Measurements from ENCODE around the gene WNT8B.

Gene WNT8B

GRCh38 chr10:100483876-100484666 lies 21.3 kb downstream of the WNT8B start:
- FAIRE-seq, result no peak

GRCh38 chr10:100485366-100485765 lies 22.6 kb downstream of the WNT8B start:
- no peak for FAIRE-seq

- FAIRE-seq, result no peak
Measured at GRCh38 chr10:100485801-100486495, 23.1 kb downstream of the WNT8B start.

GRCh38 chr10:100487529-100487928 lies 24.7 kb downstream of the WNT8B start:
- no peak for FAIRE-seq

GRCh38 chr10:100489396-100489795 lies 26.6 kb downstream of the WNT8B start:
- FAIRE-seq, result no peak

GRCh38 chr10:100490531-100490930 lies 27.7 kb downstream of the WNT8B start:
- no peak for FAIRE-seq

- FAIRE-seq, result no peak
Measured at GRCh38 chr10:100496567-100496966, 33.8 kb downstream of the WNT8B start.

GRCh38 chr10:100498059-100498458 lies 35.2 kb downstream of the WNT8B start:
- FAIRE-seq, result no peak

- no peak for FAIRE-seq
Measured at GRCh38 chr10:100501423-100501822, 38.6 kb downstream of the WNT8B start.

- FAIRE-seq, result no peak
Measured at GRCh38 chr10:100502926-100503494, 40.2 kb downstream of the WNT8B start.

GRCh38 chr10:100504096-100504495 lies 41.3 kb downstream of the WNT8B start:
- no peak for FAIRE-seq

GRCh38 chr10:100505164-100505563 lies 42.4 kb downstream of the WNT8B start:
- FAIRE-seq, result no peak

GRCh38 chr10:100506596-100507356 lies 44.0 kb downstream of the WNT8B start:
- no peak for FAIRE-seq

- FAIRE-seq, result no peak
Measured at GRCh38 chr10:100507357-100507732, 44.5 kb downstream of the WNT8B start.

- FAIRE-seq, result no peak
Measured at GRCh38 chr10:100508266-100508665, 45.5 kb downstream of the WNT8B start.

GRCh38 chr10:100508691-100509150 lies 45.9 kb downstream of the WNT8B start:
- FAIRE-seq, result peak; percentile 82

GRCh38 chr10:100509241-100509840 lies 46.5 kb downstream of the WNT8B start:
- no peak for FAIRE-seq

- FAIRE-seq, result no peak
Measured at GRCh38 chr10:100510533-100511308, 47.9 kb downstream of the WNT8B start.

GRCh38 chr10:100515612-100516011 lies 52.8 kb downstream of the WNT8B start:
- FAIRE-seq, result no peak

GRCh38 chr10:100516847-100517246 lies 54.0 kb downstream of the WNT8B start:
- FAIRE-seq, result no peak

- FAIRE-seq, result peak; percentile 67
Measured at GRCh38 chr10:100518761-100519241, 56.0 kb downstream of the WNT8B start.
